Germinal center (tissue), 1 donor: ENCODE data around the gene IGF2R.
"Not testable (repeated sequence)": the region's sequence is repeated elsewhere in the genome, so short reads cannot be mapped to it uniquely, and the experiment has no call there.

Experiments
- DNase-seq: peaks from one replicate; pipeline ENCODE4 v3.0.0; 2012; ENCODE audit warnings: mixed read lengths, low spot score

Gene IGF2R

DNA sequence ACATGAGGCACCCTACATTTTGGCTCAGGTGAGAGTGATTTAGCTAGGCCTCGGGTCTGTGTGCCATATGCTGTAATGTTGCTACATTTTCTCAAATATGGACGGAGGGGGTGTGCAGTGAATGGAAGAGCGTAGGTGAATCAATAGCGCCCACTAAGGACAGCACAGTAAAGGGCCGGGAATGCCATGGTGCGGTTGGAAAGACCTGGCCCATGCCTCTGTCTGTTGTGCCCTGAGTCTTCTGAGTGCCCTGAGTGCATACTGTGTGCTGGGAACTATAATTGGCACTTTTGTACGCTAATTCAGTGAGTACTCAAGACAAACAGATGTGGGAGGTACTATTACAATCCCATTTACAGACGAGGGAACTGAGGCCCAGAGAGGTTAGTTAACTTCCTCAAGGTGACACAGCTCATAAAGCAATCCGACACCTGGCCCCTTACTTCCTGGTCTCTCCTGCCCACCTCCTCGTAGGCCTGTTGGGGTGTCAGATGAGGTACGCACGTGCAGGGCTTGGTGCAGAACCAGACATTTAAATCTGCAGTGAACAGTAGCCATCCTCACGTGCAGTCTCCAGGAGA, 170.0 kb downstream of the IGF2R start:
- DNase-seq: no peak

DNA sequence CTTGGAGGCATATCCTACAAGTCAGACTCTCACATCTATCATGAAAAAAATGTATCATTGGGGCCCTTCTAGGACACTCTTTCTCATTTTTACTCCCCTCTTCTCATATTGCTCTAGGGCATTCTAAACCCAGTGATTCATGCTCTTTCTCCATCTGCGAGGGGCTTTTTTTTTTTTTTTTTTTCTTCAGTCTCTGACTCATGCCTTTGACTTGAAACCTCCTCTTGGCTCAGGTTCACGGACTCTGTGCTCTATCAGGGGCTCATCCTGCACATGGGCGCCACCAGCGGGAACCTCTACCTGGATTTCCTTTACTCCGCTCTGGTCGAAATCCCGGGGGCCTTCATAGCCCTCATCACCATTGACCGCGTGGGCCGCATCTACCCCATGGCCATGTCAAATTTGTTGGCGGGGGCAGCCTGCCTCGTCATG, 170.6 kb downstream of the IGF2R start:
- DNase-seq: no peak

DNA sequence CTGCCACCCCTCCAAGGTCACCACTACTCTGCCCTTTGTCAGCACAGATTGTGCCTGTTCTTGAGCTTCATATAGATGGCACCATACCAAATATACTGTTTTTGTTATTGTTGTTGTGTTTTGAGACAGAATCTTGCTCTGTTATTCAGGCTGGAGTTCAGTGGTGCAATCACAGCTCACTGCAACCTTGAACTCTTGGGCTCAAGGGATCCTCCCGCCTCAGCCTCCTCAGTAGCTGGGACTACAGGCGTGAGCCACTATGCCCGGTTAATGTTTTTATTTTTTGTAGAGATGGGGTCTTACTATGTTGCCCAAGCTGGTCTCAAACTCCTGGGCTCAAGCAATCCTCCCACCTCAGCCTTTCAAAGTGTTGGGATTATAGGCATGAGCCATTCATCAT, 171.6 kb downstream of the IGF2R start:
- not testable (repeated sequence) for DNase-seq

DNA sequence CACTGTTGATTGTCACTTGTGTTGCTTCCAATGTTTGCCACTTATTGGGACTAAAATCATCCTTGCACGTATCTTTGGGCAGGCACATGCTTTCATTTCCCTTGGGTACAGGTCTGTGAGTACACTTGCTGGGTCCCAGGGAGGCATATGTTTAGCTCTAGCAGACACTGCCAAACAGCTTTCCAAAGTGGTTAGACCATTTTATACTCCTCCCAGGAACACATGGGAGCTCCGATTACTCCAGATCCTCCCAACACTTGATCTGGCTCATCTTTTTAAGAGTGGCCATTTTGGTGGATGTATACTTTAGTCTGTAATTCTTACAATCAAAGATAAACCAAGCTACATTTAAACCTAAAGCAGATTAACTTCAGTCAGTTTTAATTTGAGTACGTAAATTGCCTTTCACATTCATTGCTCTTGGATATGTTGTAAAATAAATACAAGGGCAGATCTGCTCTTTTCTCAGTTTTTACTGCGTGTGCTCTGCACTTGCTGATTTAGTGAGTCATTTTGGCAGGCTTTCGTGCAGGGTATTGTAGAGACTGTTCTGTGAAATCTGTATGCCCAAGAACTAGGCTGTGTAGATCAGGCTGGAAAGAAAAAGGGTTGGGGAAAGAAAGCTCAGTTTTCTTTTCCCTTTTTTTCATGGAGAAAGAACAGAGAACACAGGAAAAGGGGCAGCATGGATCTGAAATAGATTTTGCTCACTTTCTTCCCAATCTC, 172.3 kb downstream of the IGF2R start:
- no peak for DNase-seq

DNA sequence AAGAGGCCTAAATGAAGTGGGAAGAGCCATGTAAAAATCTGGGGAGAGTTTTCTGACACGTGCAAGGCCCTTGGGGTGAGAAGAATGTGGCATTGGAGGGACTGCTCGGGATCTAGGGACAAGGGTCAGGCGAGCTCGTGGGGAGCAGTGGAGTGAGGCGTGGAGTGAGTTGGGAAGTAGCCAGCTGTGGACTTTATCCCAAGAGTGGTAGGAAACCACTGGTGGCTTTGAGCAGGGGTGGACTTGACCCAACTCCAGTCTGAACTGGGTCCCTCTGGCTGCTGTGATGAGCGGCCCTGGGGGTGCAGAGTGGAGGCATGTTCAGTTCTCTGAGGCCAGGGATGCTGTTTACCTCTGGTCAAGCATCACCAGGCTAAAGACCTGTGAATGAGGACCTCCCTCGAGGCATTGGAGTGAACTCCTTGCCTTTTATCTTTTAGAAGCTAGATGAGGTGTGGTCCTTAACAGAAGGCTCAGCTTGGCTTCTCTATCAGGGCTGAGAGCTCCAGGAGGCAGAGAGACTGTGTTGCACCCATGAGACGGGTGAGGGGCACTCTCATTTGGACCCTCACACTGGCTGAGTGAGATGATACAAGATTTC, 173.3 kb downstream of the IGF2R start:
- DNase-seq: no peak

DNA sequence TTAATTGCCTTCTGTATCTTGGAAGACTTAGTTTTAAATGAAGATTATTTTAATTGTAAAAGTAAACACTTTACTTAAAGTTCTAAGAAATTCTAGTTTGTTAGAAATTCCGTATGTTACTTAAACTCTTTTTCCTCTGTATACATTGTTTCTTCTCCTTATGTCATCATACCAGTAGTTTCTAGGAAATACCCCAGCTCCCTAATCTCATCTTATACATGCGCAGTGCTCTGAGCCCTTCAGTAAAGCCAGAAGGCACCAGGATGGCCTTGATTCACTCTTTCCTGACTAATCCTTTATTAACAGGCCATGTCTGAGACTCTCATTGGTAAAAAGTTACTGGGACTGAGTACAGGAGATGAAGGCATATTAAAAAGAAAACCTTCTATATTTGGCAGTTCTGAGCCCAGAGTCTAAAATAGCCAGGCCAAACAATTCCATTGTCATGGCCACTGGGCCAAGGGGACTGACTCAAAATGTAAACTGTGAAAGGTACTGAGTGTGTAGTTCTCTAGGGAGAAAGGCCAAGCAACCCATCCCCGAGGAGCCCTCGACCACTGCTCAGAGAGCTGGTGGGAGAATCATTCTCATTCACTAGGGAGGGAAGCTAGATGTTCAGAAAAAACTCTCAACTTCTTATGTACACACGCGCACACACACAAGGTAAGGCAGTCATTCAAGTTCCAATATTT, 177.7 kb downstream of the IGF2R start:
- no peak for DNase-seq

DNA sequence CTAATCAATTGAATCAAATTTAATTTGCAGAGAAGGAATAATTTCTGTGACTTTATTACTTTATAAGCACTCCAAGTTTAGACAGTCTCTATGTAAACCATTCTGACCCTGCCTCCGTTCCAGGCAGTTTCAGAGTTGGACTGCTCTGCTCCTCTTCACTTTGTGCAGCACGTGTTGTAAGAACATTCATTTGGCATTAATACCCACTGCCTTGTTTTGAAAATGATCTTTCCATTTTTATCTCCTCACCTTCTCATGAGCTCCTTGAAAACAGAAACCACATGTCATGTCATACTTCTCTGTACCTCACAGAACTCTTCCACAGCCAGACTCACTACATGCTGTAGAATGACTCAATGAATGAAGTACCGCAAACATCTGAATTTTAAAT, 178.3 kb downstream of the IGF2R start:
- no peak for DNase-seq

DNA sequence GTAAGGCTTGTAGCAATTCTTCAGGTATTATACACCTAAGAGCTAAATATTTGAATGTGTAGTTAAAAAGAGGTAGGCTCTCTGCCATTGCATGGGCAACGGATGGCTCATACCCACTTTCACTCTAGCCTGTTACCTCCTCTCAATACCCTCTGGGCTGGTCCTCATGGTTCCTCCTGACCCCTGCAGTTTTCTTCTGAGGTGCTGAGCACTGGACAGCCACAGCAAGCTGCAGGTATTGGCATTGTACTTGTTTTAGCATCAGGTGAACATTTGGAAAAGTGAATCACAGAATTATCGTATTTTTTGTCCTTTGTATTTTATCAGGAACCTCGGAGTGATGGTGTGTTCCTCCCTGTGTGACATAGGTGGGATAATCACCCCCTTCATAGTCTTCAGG, 185.6 kb downstream of the IGF2R start:
- no peak for DNase-seq

DNA sequence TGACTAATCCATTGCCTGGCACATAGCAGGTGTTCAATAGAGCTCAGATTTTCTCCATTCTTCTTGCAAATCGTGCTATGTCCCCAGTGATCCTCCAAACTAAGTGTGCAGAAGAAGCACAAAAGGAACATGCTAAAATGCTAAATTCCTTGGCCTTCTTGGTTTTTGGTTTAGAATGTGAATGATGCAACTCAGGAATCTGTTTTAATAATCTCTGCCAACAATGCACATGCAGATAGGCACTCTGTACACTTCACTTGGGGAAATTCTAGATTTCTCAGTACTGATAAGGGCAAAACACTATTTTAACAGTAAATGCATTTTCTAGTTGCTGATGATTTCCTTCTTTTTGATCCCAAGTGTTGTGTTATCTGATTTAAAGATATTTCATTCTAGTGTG, 188.0 kb downstream of the IGF2R start:
- no peak for DNase-seq

DNA sequence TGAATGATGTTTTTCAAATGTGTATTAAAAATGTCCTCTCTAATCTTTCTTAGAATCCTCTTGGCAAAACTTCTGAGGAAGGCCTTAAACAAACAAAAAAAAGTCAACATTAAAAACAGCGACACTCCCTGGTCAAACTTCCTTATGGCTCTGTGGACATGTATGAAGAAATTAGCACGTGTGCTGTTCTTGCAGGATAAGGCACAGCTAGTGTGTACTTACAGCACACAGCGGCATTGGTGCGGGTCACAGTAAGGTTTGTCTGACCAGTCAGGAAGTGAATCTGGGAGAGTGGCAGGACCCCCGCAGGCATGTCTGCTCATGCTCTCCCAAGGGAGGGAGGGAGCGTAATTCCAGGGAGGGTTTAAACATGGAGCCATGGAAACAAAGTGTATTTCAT, 191.6 kb downstream of the IGF2R start:
- no peak for DNase-seq
